ENCODE data around the gene TSPAN3. TPM values are rescaled to one million over a fixed set of nuclear protein-coding genes. Genes with fewer than 3 reads are reported as not detected.

The TSPAN3 gene
- total and polyA plus RNA-seq, 4 donors: 339 to 494 (median 450) TPM

DNA sequence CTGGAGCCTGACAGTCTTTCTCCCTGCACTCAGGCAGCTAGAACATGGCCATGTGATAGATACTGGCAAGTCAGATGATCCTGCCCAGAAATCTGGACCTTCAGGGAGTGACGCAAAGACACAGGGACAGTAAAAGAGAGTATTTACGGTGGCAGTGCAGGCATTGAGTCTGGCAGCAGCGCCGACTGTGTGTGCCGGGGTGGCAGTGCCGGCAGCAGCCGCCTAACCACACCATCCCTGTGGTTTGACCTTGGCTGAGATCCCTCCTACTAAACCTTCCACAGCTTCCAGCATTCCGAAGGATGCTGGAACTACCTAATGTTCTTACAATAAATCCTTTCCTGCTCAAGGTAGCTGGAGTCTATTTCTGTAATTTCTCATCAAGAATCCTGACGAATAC, 4.6 kb upstream of the TSPAN3 start:
- DNase-seq (no peak), ATAC-seq (ENCODE audit: insufficient read depth, low FRiP score) (no peak)
- 89 to 90% methylated on average over 9 of the region's 9 CpGs for WGBS, 2 donors
- TF ChIP-seq, protein P1, sequence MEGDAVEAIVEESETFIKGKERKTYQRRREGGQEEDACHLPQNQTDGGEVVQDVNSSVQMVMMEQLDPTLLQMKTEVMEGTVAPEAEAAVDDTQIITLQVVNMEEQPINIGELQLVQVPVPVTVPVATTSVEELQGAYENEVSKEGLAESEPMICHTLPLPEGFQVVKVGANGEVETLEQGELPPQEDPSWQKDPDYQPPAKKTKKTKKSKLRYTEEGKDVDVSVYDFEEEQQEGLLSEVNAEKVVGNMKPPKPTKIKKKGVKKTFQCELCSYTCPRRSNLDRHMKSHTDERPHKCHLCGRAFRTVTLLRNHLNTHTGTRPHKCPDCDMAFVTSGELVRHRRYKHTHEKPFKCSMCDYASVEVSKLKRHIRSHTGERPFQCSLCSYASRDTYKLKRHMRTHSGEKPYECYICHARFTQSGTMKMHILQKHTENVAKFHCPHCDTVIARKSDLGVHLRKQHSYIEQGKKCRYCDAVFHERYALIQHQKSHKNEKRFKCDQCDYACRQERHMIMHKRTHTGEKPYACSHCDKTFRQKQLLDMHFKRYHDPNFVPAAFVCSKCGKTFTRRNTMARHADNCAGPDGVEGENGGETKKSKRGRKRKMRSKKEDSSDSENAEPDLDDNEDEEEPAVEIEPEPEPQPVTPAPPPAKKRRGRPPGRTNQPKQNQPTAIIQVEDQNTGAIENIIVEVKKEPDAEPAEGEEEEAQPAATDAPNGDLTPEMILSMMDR (IDR thresholded peaks at IDR 0.05; ENCODE audit: control extremely low read depth, extremely low read depth): no peak
- Histone ChIP-seq H3K9me3 (ENCODE audit: control insufficient read depth in 4 of 4, insufficient read depth in 3 of 4, low read length in 3 of 4) (no peaks in the 10 kb centered on the region), H3K4me3 (no peak overlapping the region), H3K27ac (ENCODE audit: low read depth in 1 of 2, low read length in 1 of 2) (no peak overlapping the region), H3K27me3 (ENCODE audit: control insufficient read depth in 3 of 3, insufficient read depth in 3 of 3, low read length in 2 of 3) (no peaks in the 10 kb centered on the region), H3K4me1 (ENCODE audit: control insufficient read depth in 5 of 5, insufficient read depth in 5 of 5, low read length in 5 of 5) (peaks cover 0 to 3% (median 0%) of the 10 kb centered on the region in 5 donors), H3K9ac (ENCODE audit: insufficient read depth in 1 of 2, low read length in 2 of 2) (no peak overlapping the region), H3K36me3 (ENCODE audit: control insufficient read depth in 4 of 4, insufficient read depth in 4 of 4, low read length in 4 of 4) (no peaks in the 10 kb centered on the region)

- WGBS, 2 donors: 80 to 88% methylated on average over 2 of the region's 2 CpGs
- ATAC-seq (ENCODE audit: insufficient read depth, low FRiP score) (no peak), DNase-seq (no peak)
- H3K4me1 ChIP-seq (ENCODE audit: control insufficient read depth in 5 of 5, insufficient read depth in 5 of 5, low read length in 5 of 5): peaks cover 0 to 11% (median 7%) of the 10 kb centered on the region in 5 donors
- no peak overlapping the region for H3K9ac ChIP-seq (ENCODE audit: insufficient read depth in 1 of 2, low read length in 2 of 2)
- no peaks in the 10 kb centered on the region for H3K27me3 ChIP-seq (ENCODE audit: control insufficient read depth in 3 of 3, insufficient read depth in 3 of 3, low read length in 2 of 3)
- no peak overlapping the region for H3K27ac ChIP-seq (ENCODE audit: low read depth in 1 of 2, low read length in 1 of 2)
- H3K36me3 ChIP-seq (ENCODE audit: control insufficient read depth in 4 of 4, insufficient read depth in 4 of 4, low read length in 4 of 4): peaks cover 0 to 5% (median 0%) of the 10 kb centered on the region in 4 donors
- no peaks in the 10 kb centered on the region for H3K9me3 ChIP-seq (ENCODE audit: control insufficient read depth in 4 of 4, insufficient read depth in 3 of 4, low read length in 3 of 4)
- H3K4me3 ChIP-seq: no peak overlapping the region
- TF ChIP-seq, protein P1 (IDR thresholded peaks at IDR 0.05; ENCODE audit: control extremely low read depth, extremely low read depth): no peak
Observed at GRCh38 chr15:77074350-77074749, 3.4 kb upstream of the TSPAN3 start.

DNA sequence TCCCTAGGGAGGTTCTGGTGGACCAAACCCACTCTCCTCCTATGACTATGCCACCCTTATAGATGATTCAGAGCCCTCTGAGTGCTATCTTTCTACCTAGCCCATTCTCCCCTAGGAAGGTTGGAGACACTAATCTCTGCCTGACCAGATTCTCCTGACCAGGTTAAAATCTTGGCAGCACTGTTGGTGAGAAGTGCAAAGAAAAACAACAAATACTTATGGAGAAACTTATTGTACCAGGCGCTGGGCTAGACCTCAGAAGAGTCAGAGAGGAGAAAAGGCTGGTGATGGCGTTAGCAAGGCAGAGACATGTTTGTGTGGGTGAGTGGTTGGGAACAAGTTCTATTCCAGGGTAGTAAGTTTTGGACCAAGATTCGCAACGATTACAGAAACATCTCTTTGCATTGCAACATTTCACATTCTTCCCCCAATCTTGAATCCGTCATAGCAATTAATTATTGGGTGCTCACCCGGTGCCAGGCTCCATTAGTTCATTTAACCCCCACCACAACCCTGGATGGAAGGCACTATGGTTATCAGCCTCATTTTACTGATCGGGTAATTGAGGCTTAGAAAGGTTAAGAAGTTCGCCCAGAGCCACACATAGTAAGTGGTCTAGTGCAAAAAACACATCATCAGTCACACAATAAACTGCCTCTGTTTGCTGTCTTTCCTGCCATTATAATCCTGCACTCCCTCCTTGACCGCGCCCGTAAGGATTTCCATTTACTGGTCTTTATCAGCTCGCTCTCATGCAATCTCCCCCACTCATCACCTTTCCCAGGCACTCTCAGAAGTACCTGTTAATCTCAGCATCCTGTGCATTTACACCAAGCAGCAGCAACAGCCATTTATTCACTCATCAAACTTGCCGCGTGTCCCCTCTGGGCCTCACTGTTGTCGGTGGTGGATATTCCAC, 655 bp upstream of the TSPAN3 start:
- H3K4me1 ChIP-seq (ENCODE audit: control insufficient read depth in 5 of 5, insufficient read depth in 5 of 5, low read length in 5 of 5): peaks cover 2 to 23% (median 15%) of the 10 kb centered on the region in 5 donors
- DNase-seq: peak in 1 of 3 donors; percentile 22
- peak overlapping the region; percentile 92 for H3K4me3 ChIP-seq
- no peak for ATAC-seq (ENCODE audit: insufficient read depth, low FRiP score)
- no peaks in the 10 kb centered on the region for H3K27me3 ChIP-seq (ENCODE audit: control insufficient read depth in 3 of 3, insufficient read depth in 3 of 3, low read length in 2 of 3)
- peaks cover 0 to 9% (median 0%) of the 10 kb centered on the region in 4 donors for H3K36me3 ChIP-seq (ENCODE audit: control insufficient read depth in 4 of 4, insufficient read depth in 4 of 4, low read length in 4 of 4)
- no peak overlapping the region for H3K9ac ChIP-seq (ENCODE audit: insufficient read depth in 1 of 2, low read length in 2 of 2)
- peak overlapping the region in 1 of 2 donors; percentile 97 for H3K27ac ChIP-seq (ENCODE audit: low read depth in 1 of 2, low read length in 1 of 2)
- TF ChIP-seq, protein P1 (IDR thresholded peaks at IDR 0.05; ENCODE audit: control extremely low read depth, extremely low read depth): no peak
- WGBS, 2 donors: 80 to 87% methylated on average over 15 of the region's 15 CpGs
- no peaks in the 10 kb centered on the region for H3K9me3 ChIP-seq (ENCODE audit: control insufficient read depth in 4 of 4, insufficient read depth in 3 of 4, low read length in 3 of 4)

Data from lung (tissue), 12 donors.